ENCODE data around the gene NABP1. TPM values are rescaled to one million over a fixed set of nuclear protein-coding genes. Genes with fewer than 3 reads are reported as not detected.

Gene NABP1
- total RNA-seq, 1 experiment from 2014 or later = 3.2 TPM

GRCh38 chr2:191656391-191656790 lies 21.5 kb upstream of the NABP1 start:
- Histone ChIP-seq H4K91ac (ENCODE audit: insufficient read length, low read depth, low read length) (no peak overlapping the region), H3K4ac (ENCODE audit: low read depth, low read length) (no peak overlapping the region), H2BK12ac (ENCODE audit: insufficient read length, low read depth, low read length) (no peak overlapping the region), H3K27me3 (ENCODE audit: insufficient read depth, low read length) (no peaks in the 10 kb centered on the region), H2BK5ac (ENCODE audit: insufficient read length, low read length) (no peak overlapping the region), H4K5ac (ENCODE audit: insufficient read length, low read depth, low read length) (no peak overlapping the region), H2BK20ac (ENCODE audit: low read depth, low read length, poor library complexity, severe bottlenecking) (no peak overlapping the region), H3K79me2 (ENCODE audit: insufficient read depth, low read length) (no peaks in the 10 kb centered on the region), H3K18ac (ENCODE audit: insufficient read length, low read depth, low read length) (no peak overlapping the region), H2BK120ac (ENCODE audit: low read depth, low read length, poor library complexity, severe bottlenecking) (no peak overlapping the region), H3K23ac (ENCODE audit: insufficient read length, low read depth, low read length) (no peak overlapping the region), H3K79me1 (ENCODE audit: insufficient read depth, low read depth, low read length, poor library complexity, severe bottlenecking) (no peaks in the 10 kb centered on the region), H3K14ac (ENCODE audit: insufficient read depth, low read length) (no peak overlapping the region), H3T11ph (ENCODE audit: low read length) (no peak overlapping the region), H2BK15ac (ENCODE audit: low read depth, low read length) (no peak overlapping the region), H3K27ac (ENCODE audit: insufficient read length, low read depth, low read length) (no peak overlapping the region), H2AFZ (ENCODE audit: low read length) (no peak overlapping the region), H3K56ac (ENCODE audit: insufficient read length, low read depth, low read length) (no peak overlapping the region), H3K4me2 (ENCODE audit: insufficient read depth, insufficient read length, low read length) (no peak overlapping the region), H3K9ac (ENCODE audit: extremely low read depth, insufficient read length, low read length) (no peak overlapping the region), H4K20me1 (ENCODE audit: control insufficient read depth, insufficient read depth, insufficient read length) (no peaks in the 10 kb centered on the region), H2AK5ac (ENCODE audit: insufficient read length, low read length) (no peak overlapping the region), H3K4me1 (ENCODE audit: insufficient read depth, low read length) (no peaks in the 10 kb centered on the region), H4K8ac (replicated peaks; ENCODE audit: insufficient read length, low read depth, low read length) (no peak overlapping the region), H3K23me2 (ENCODE audit: insufficient read length, low read depth, low read length, poor library complexity, severe bottlenecking) (no peaks in the 10 kb centered on the region), H3K9me3 (ENCODE audit: control insufficient read depth, low read depth, low read length) (no peaks in the 10 kb centered on the region)
- Mint-ChIP-seq H3K9me3 (peaks cover 0 to 10% of the 10 kb centered on the region in 2 experiments; a peak in 1 of 5 replicates), H3K27ac (no peak overlapping the region), H3K4me3 (no peak overlapping the region), H3K27me3 (ENCODE audit: low read depth) (no peaks in the 10 kb centered on the region), H3K4me1 (no peaks in the 10 kb centered on the region), H3K36me3 (ENCODE audit: insufficient read depth in 1 of 3, low read depth in 3 of 3) (no peaks in the 10 kb centered on the region)
- no peak for TF ChIP-seq CTCF (conservative IDR thresholded peaks at IDR 0.05)
- no peak for DNase-seq

All from H9 (cell line).